KOPT-K1 (cell line): Measurements from ENCODE around the gene MMP24OS.

Experiments used
- H3K27ac ChIP-seq: fragments of 200-600 bp; sonication (generic); 2 replicates; pipeline ENCODE4 v1.5.1; 2016; ENCODE audit warnings: antibody characterized with exemption, mild to moderate bottlenecking, low read depth, low read length; ENCODE audit not compliant: poor library complexity, severe bottlenecking
- H3K36me3 ChIP-seq: fragments of 200-600 bp; sonication (generic); 2 replicates; pipeline ENCODE4 v1.5.1; 2017; ENCODE audit warnings: antibody characterized with exemption, mild to moderate bottlenecking, low read length, moderate library complexity; ENCODE audit not compliant: insufficient read depth
- H3K9me3 ChIP-seq: fragments of 200-600 bp; sonication (generic); 2 replicates; pipeline ENCODE4 v1.5.1; 2017; ENCODE audit warnings: antibody characterized with exemption, low read length, mild to moderate bottlenecking; ENCODE audit not compliant: insufficient read depth, poor library complexity, severe bottlenecking

Gene MMP24OS

GRCh38 chr20:35279040-35279439, 1.1 kb upstream of the MMP24OS start:
- no peak overlapping the region for H3K27ac ChIP-seq
- H3K36me3 ChIP-seq: peaks cover 64% of the 10 kb centered on the region
- H3K9me3 ChIP-seq: no peaks in the 10 kb centered on the region

- Histone ChIP-seq H3K9me3 (no peaks in the 10 kb centered on the region), H3K27ac (peak overlapping the region; percentile 72), H3K36me3 (peaks cover 58% of the 10 kb centered on the region)
Observed at GRCh38 chr20:35277127-35277526, 795 bp downstream of the MMP24OS start.

GRCh38 chr20:35276408-35276807, 1.5 kb downstream of the MMP24OS start:
- Histone ChIP-seq H3K27ac (no peak overlapping the region), H3K36me3 (peaks cover 51% of the 10 kb centered on the region), H3K9me3 (no peaks in the 10 kb centered on the region)

DNA sequence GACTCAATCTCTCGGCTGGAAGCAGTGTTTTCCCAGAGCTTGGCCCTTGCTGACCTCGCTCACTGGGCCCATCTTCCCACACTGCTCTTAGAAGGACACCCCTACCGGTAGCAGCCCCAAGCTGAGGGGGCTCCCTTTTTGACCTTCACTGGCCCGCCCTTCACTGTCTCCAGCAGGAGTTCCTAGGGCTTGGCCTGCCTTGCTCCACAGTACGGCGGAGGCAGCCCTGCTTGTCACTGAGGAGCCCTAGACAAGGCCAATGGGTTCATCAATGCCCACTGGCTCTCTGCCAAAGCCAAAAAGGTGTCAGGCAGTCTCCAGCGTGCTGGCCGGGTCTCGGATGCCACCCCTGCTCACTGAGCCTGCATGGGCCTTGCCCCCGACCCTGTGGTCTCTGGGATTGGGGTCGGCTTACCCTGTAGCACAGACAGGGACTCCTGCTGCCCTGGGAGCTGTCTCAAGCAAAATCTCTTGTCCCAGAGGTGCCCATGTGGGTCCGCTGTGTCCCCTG, 2.1 kb downstream of the MMP24OS start:
- Histone ChIP-seq H3K36me3 (peaks cover 45% of the 10 kb centered on the region), H3K27ac (no peak overlapping the region), H3K9me3 (no peaks in the 10 kb centered on the region)

DNA sequence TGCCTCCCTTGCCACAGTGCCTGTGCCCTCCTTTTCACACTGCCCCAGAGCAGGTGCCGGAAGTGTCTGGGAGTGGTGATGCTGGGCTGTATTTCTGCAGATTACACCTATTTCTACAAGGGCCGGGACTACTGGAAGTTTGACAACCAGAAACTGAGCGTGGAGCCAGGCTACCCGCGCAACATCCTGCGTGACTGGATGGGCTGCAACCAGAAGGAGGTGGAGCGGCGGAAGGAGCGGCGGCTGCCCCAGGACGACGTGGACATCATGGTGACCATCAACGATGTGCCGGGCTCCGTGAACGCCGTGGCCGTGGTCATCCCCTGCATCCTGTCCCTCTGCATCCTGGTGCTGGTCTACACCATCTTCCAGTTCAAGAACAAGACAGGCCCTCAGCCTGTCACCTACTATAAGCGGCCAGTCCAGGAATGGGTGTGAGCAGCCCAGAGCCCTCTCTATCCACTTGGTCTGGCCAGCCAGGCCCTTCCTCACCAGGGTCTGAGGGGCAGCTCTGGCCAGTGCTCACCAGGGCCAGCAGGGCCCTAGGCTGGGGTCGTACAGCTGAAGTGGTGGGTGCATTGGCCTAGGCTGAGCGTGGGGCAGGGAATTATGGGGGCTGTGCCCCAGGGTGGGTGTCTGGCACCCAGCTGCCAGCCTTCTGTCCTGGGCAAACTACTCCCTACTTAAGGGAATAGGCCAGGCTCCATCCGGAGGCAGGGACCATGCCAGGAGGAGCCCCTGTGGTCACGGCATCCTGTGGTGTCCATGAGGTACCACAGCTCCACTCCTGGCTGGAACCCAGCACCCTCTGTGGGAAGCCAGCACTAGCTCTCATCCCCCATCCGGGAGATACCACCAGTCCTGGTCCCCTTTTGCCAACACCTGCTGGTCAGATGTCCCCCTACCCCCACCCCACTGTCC, 3.5 kb downstream of the MMP24OS start:
- Histone ChIP-seq H3K36me3 (peaks cover 31% of the 10 kb centered on the region; the same call in 1 of the 2 replicates), H3K27ac (no peak overlapping the region), H3K9me3 (no peaks in the 10 kb centered on the region)

GRCh38 chr20:35273449-35274171, 4.3 kb downstream of the MMP24OS start:
- H3K27ac ChIP-seq: no peak overlapping the region
- H3K9me3 ChIP-seq: no peaks in the 10 kb centered on the region
- peaks cover 23% of the 10 kb centered on the region; the same call in 1 of the 2 replicates for H3K36me3 ChIP-seq

DNA sequence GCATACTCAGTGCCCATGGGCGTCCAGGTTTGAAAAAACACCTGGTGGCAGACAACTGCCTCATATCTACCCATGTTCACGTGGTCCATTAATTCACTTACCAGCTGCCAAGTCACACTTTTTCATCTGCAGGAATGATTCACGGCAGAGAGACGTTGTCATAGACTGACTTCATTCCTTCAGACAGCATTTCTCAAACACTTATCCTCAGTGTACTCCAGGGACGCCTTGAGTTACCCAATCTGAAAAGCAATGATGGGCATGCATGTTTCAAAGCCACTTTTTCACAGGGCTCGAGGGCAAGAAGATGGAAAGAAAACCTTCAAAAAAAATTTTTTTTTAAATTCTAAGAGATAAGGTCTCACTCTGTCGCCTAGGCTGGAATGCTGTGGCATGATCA, 6.0 kb downstream of the MMP24OS start:
- H3K9me3 ChIP-seq: no peaks in the 10 kb centered on the region
- peaks cover 19% of the 10 kb centered on the region; the same call in 1 of the 2 replicates for H3K36me3 ChIP-seq
- no peak overlapping the region for H3K27ac ChIP-seq

GRCh38 chr20:35271073-35271882, 6.6 kb downstream of the MMP24OS start:
- peaks cover 15% of the 10 kb centered on the region; the same call in 1 of the 2 replicates for H3K36me3 ChIP-seq
- H3K27ac ChIP-seq: no peak overlapping the region
- H3K9me3 ChIP-seq: no peaks in the 10 kb centered on the region

- peaks cover 5% of the 10 kb centered on the region; the same call in 1 of the 2 replicates for H3K36me3 ChIP-seq
- H3K27ac ChIP-seq: no peak overlapping the region
- no peaks in the 10 kb centered on the region for H3K9me3 ChIP-seq
Observed at GRCh38 chr20:35270021-35270902, 7.7 kb downstream of the MMP24OS start.

- no peak overlapping the region for H3K27ac ChIP-seq
- no peaks in the 10 kb centered on the region for H3K9me3 ChIP-seq
- H3K36me3 ChIP-seq: no peaks in the 10 kb centered on the region
Observed at GRCh38 chr20:35269055-35269781, 8.7 kb downstream of the MMP24OS start.

DNA sequence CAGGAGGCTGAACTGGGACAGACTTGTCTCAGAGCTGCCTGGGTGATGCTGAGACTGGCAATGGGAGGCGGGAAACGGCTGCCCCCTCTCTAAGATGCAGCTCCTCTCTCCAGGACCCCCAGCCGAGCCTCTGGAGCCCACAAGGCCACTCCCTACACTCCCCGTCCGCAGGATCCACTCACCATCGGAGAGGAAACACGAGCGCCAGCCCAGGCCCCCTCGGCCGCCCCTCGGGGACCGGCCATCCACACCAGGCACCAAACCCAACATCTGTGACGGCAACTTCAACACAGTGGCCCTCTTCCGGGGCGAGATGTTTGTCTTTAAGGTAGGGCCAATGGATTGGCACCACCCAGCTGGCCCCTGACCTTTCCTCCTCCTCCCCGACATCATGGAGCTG, 10.8 kb downstream of the MMP24OS start:
- H3K27ac ChIP-seq: no peak overlapping the region

GRCh38 chr20:35264755-35265154, 13.2 kb downstream of the MMP24OS start:
- no peak overlapping the region for H3K27ac ChIP-seq
- no peaks in the 10 kb centered on the region for H3K9me3 ChIP-seq
- no peaks in the 10 kb centered on the region for H3K36me3 ChIP-seq

More for the DNA sequence above, 10.8 kb downstream of the MMP24OS start:
- H3K9me3 ChIP-seq: no peaks in the 10 kb centered on the region
- no peaks in the 10 kb centered on the region for H3K36me3 ChIP-seq

- H3K36me3 ChIP-seq: no peaks in the 10 kb centered on the region
- no peaks in the 10 kb centered on the region for H3K9me3 ChIP-seq
- H3K27ac ChIP-seq: no peak overlapping the region
Observed at GRCh38 chr20:35263532-35264341, 14.2 kb downstream of the MMP24OS start.
